HG02852 (cell line): ENCODE measurements around the gene C6orf15.

Source experiments
- ATAC-seq: cut with Tn5 transposase; IDR thresholded peaks from one replicate; pipeline ENCODE4 v1.9.1; 2021; ENCODE audit warnings: mild to moderate bottlenecking, moderate library complexity; ENCODE audit not compliant: unreplicated experiment

The C6orf15 gene

DNA sequence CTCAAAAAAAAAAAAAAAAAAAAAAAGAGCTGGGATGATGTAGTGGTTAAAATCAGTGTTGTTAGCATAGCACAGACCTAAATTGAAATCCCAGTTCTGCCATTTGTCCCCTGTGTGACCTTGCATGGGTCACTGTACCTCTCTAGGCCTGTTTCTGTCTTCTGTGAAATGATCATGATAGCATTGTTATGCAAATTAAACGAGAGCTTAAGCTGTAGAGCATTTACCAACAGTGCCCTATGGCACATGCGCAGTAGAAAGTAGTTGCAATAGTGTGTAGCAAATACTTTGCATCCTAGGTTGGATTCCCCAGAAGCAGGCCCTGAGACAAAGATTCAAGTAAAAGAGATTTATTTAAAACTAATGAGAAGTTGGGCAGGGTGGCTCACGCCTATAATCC is 19.2 kb upstream of the C6orf15 start:
- no peak for ATAC-seq

DNA sequence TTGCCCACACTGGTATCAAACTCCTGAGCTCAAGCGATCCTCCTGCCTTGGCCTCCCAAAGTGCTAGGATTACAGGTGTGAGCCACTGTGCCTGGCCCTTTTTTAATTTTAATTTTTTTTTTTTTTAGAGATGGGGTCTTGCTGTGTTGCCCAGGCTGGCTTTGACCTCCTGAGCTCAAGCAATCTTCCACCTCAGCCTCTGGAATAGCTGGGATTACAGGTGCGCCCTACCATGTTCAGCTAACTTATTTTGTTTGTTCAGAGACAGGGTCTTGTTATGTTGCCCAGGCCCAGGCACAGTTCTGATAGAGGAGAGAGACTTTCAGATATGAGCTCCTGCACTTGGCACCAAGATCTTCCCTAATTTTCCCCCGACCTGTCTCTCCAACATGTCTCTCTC is 18.4 kb upstream of the C6orf15 start:
- no peak for ATAC-seq

DNA sequence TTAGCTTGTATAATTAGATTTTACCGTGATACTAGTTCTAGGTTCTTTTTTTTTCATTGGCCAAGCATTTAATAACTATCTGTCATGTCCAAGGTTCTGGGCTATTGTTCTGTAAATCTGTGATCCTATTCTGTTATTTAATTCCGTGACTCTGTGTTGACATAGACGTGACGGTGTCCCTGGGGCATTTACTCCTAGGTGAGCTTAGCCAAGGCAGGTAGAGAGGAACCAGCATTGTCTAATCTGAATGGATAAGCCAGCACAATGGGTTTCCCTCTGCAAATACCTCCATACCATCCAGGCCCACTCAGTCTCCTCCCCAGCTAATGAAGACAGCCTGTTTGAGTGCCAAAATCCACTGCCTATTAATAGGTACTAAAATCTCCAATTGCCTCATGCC is 16.8 kb upstream of the C6orf15 start:
- ATAC-seq: no peak

DNA sequence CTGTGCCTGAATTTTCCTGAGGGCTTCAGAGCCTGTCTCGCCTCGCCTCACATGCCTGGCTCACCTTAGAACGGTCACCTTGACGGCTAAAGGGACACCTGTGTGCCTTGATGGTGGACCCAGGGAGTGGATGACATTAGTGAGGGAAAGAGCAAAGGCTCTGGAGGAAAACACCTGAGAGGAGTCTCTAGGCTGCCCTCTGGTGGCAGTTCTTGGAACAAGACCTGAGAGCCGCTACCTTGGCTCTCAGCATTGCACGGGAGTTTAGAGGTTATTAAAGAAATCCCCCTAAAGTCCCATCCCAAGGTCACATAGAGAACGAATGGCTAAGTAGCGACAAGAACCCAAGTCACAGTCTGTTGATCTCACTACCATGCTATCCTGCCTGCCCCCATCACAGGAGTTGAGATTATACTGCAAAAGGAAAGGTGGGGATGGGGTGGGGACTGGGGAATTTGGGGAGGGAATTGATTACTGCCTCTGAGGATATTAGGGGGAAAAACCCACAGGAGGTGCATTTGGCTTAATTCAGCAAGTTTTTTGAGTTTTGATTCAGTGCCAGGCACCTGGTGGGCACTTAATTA is 15.8 kb upstream of the C6orf15 start:
- no peak for ATAC-seq

DNA sequence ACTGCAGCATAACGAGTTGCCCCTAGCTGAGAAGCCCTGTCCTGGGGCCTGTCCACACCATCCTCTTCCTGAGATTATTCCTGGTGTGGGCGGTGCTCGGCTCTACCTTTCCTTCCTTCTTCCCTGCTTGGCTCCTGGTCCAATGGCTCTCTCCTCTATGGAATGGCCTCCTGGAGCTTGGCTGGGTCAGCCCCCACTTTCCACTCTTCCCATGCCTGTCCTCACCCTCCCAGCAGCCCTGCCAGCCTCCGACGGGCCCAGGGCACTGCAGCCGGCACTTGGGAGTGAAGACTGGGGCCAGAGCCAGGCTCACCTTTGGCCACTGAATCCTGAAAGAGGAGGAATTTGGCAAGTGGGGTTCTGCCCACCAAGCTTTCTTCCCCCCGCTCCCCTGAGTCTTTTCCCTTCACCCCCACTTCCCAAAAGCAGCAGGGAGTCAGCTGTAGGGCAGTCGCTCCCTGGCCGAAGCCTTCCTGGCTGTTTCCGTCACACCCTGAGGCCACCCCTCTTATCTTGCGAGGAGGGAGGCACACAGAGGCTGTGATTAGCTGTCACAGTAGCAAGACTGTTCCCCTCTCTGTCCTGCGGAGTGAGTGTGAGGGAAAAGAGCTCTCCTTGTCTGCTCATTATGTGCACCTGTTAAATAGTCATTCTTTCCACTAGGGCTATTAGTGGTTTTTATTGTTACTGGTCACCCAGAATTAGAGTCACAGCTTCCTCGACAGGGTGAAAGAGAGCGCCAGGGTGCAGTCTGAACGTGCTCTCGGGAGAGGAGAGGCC is 14.2 kb upstream of the C6orf15 start:
- no peak for ATAC-seq

DNA sequence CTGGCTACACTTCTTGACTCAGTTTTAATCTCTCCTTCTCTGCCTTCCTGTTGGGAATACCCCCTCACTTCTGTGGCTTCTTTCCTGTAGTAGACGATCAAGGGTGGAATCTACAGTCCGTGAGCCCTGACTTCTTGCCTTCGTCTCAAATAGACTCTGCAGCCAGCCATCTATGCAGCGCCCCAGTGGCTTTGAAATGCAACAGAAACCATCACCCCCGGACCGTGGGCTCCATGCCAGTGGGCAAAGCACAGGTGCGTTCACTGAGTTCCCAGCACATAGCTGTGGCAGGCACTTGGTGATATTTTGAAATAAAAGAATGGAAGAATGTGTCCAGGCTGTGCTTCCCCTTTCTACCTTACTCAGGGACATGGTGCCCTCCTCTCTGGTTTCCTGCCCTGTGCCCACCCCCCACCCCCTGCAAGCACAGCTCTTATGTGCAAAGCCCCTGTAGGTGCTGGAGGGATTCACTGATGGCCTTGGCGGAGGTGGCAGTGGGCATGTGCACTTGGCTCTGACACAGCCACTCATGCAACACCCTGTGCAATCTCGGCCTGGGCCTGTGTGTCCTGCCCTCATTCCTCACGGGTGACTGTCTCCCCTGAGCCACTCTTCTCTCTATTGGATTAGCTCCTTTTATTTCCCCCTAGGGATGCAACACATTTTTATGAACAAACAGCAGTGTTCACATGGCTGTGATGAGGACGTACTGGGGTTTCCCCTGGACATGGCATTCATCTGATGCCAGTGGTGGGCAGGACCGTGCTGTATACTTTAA is 13.4 kb upstream of the C6orf15 start:
- no peak for ATAC-seq

DNA sequence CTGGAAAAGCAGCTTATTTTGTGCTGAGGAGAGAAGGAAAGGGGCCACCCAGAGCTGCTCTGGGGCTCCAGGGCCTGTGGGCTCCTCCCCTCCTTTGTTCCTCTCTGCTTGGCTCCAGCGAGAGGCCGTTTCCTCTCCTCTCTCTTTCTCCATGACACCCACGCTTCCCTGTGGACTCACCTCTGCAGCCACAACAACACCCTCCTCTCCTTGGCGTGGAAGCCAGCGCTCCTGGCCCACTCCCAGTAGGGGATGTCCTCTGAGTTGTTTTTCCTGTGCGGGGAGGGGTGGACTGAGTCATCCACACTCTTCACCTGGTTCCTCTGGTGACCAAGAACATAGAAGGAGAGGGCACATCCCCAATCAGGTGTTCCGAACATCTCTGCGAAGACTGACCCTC is 12.8 kb upstream of the C6orf15 start:
- ATAC-seq: no peak

DNA sequence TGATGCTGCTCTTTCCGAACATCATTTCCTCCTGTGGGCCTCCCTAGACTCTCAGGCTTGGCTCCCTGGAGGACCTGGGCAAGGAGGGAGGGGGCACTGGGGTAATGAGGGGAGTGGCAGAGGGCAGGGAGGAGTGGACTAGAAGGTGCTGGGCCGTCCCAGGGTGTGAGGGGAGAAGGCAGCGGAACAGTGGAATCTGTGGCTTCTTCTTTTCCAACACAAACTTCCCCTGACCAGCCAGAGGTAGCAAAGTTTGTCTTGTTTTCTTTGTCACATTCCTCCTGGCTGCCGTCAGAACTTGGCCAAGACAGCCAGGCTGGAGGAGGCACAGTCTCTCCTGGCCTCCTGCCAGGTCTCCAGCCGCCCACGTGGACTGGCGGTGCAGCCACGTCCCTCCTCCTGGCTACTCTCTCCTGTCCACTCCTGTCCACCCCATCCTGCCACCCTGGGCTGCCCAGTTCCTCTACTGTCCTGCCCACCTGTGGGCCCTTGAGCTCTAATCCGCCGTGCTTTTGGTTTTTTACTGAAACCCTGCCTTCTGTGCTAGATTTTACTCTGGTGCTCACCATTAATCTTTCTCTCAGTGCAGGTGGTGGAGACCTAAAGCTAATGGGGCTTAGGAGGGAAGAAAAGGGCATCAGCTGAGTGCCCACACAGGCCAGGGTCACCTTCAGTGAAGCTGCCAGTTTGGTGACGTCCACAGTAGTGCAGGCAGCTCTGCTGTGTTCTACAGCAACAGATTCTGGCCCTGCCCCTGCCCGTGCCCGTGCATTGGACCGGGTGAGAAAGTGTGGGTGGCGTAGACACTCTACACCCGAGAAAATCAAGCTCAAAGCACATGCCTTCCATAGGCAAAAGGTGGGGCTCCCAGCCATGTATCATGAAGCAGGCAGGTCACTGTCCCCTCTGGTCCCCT is 10.7 kb upstream of the C6orf15 start:
- no peak for ATAC-seq

DNA sequence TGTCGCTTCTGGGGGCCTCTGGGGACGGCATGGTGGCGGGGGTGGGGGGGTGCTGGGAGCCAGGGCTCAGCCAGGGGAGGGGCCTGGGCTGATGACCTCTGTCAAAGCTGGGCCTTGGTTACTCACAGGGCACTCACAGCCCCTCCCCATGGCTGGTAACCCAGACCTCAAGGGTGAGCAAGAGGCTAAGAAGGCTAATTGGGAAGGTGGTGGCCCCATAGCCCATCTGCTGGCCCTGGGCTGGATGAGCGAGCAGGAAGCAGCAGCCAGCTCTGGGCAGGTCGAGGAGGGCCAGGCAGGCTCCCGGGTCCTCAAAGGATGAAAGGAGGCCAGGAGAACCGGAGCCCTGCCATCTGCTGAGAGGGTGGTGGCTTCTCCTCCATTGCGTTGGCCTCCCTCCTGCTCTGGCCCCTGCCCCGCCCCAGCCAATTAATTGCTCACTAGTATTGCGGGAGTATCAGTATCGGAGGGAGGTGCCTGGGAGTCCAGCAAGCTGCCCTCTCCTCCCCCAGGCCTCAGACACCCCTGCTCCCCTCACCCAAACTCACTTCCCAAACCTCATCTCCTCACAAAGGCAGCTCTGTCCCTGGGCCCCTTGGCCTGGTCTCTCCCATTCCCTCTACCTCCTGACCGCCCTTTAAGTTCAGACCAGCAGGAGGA is 8.9 kb upstream of the C6orf15 start:
- no peak for ATAC-seq

DNA sequence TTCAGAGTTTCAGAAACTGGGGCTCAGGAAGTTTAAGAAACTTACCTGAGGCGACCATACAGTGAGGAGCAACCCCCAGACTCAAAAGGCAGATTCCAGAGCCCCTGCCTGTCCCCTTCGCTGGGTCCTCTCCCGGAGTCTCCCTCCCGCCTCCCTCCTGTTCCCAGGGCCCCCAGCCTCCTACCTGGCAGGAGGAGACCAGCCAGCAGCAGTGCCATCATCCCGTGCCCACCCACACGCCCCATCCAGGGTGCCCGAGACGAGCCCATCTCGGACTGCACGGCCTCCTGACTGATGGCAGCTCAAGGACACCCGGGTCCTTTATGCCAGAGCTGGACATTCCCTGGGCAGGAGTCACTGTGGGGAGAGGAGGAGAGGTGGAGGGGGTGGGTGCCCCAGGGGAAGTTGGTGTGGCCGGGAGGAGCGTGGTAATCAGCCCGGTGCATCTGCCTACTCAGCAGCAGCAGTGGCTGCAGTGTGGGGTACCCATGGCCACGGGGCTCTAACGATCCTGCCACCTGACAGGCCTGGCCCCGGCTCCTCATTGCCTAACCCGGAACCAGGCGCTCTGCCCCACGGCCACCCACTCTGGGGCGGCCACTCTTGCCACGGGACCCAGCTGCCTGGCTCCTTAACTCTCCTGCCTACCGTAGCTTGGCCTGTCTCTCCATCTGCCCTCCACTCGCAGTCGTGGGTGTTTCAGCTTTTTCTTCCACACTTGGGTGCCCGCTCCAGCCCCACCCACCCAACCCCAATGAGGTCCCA is 8.0 kb upstream of the C6orf15 start, which contains the start of gene CDSN:
TSS of gene CDSN (minus strand) at position 296 of the 765 bp plus-strand sequence. CDS start at position 269, 27 bp downstream.
- ATAC-seq: no peak

DNA sequence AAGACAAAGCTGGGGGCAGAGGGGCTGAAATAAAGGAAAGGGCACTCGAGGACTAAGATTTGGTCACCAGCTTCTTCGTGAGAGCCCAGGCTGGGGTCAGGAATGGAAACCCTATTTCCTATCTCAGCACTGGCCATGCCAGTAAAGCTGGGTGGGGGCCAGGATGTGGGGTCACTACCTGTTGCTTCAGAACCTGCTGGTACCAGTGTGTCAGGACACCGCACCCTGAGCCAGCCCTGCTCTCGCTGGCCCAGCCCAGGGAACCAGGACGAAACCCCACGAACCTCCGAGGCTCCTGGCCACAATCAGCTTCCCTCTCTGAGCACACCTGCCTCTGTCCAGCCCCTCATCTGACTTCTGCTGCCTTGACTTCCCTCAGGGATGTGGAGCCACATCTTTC is 5.8 kb upstream of the C6orf15 start:
- no peak for ATAC-seq

DNA sequence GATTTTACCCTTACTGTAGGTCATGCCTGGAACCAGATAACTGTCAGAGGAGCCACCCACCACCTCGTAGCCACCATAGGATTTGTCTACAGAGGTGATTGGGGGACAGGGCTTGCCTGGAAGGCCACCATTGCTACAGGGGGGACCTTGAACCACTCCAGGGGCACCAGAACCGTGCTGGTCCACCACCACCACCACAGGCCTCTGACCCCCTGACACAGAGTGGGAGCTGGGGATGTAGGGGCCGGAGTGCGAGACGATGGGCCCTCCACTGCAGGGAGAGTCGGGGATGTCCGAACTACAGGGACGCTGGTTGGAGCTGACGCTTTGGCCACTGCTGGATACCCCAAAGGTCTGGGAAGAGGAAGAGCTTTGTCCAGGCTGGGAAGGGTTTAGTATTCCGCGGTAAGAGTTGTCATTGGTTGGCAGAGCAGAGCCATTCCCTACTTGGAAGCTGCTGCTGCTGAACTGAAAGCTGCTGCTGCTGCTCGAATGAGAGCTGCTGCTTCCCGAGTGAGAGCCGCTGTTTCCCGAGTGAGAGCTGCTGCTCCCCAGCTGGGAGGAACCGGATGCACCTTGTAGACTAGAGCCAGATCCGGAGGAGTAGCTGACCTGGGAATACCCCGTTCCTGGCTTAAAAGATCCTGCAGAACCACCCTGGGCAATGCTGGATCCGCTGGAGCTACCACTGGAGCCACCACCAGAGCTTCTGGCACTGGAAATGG is 4.4 kb upstream of the C6orf15 start:
- no peak for ATAC-seq

DNA sequence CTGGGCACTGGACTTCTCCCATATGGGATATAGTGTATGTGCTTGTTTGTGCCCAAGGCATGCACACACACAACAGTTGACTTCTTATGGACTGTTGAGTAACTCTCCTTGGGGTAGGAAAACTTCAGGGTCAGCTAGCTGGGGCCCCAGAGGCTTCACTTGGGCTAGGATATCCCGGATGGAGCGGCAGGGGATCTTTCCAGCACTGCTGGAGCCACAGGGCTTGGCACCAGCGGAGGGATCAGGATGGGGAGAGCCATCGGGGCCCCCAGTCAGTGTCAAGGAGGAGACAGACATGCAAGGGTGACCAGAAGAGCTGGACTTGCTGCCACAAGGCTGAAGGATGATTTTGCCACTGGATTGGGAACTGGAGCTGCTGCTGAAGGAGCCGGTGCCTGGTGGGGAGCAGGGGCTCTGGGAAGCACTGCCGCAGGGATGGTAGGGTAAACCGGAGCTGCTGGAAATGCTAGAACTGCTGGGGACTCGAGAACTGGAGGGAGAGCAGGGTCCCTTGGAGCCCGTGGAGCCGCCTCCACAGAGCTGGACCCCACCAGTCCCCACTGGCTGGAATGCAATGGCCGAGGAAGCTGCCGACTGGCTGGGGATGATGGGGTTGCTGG is 3.7 kb upstream of the C6orf15 start:
- ATAC-seq: no peak

DNA sequence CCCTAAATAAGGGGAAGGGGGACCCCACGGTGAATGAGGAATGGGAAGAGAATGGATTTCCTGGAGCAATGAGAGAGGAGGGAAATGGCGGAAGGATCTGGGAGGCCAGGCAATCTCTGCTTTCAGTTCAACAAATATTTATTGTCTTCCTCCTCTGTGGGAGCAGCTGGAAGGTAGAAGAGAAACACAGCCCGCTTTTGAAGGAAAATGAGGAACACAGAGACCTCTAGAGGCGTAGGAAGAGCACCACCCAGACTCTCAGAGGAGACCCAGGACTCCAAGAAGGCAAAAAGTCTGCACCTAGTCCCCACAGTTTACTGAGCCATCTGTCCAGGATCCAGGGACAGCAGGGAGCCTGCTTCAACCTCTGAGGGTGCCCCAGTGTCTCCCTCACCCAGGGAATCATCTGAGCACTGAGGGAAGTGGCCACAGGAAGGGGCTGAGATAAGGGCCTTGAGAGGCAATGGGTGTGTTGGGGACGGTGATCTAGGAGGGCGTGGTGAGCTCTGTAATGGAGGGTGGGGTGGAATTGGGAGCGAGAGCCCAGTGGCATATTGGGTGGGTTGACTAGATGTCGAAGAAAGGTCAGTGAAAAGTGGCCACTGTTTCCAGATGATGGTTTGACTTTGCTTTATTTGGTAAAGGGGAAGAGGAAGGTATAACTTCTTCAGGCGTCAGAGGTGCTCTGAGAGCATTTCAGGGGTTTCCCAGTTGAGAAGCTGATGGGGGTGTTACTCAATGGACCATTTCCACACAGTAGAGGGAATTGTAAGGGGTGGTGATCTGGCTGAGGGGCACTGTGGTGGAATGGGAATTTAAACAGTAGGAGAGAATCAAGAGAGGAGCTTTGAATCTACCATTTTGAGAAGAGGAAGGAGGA is 2.8 kb upstream of the C6orf15 start:
- ATAC-seq: no peak

DNA sequence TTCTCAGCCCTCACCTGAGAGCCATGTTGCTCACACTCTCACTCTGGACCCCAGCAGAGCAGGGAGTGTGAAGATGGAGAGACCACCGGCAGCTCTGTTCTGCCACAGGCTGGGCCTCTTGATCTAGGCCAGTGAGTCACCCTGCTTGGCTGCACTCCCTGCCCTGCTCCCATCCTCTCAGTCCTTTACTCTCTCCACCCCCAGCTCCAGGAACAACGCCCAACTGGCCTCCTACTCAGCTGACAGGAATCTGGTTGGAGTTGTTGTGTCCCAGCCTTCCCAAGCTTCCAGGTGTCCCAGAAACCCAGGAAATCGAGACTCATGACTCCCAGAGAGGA is 2.1 kb upstream of the C6orf15 start, which contains the start of gene PSORS1C1:
TSS of gene PSORS1C1 (plus strand) at position 260 of the 338 bp plus-strand sequence. CDS start 14,833 bp downstream, outside the sequence.
- ATAC-seq: no peak

DNA sequence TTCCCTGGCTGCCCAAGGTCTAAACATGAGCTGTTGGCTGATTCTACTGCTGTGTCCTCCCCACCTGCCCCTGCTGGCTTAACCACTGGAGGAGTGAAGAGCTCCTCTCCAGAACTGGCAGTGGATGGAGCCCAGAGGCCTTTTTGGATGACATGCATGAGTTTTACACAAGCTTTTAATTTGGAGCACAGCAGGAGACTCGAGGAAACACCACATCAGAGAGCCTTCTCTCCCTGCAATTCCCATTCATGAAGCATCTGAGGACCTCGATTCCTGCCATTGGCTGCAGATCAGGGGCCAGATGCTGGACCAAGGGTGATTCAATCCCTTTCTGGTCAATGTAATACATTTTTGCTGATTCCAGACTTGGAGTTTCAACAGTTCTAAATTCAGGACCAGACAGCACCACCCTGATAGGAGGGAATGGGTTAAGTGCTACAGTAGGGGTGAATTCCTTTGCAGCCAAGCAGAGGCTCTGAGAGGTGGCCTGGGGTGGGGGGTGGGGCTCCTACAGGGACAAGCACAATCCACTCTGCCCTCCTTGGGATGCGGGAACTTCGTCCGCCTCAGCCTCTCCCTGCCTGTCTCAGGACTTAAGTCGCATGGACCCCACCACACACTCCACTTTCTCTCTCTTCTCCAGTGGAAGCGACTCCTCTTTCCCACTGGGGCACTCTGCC is 1.6 kb upstream of the C6orf15 start:
- ATAC-seq: no peak

DNA sequence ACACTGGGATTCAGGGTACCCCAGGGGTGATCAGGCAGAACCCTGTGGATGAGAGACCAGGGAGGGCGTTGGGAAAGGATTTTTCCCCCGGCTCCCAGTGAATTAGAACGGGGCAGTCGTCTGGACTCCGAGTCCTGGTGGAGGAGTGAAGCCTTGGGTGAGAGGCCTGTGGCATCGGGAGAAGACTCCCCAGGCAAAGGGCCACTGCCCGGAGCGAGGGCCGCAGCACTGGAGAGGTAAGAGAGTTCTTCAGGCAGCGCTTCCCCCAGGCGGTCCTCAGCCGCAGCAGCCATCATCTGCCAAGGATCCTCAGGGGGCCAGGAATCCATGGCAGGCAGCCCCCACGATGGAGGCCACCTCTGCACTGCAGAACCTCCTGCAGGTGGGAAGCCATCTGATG is 663 bp downstream of the C6orf15 start:
- ATAC-seq: no peak
